Endometrium (tissue), 2 donors: ENCODE measurements around the gene FMN2.
A peak's percentile ranks its signal among the peaks of the same experiment; 100 is the strongest.

Experiments
- FAIRE-seq: peaks from 2 replicates; lab custom pipeline; 2012; peaks lifted over from hg19 to GRCh38; lab: Jason Lieb, UNC
- donor health status: control.
- donor health status: control.

The FMN2 gene

GRCh38 chr1:240496941-240497340 lies 405.3 kb downstream of the FMN2 start:
- FAIRE-seq: no peak

DNA sequence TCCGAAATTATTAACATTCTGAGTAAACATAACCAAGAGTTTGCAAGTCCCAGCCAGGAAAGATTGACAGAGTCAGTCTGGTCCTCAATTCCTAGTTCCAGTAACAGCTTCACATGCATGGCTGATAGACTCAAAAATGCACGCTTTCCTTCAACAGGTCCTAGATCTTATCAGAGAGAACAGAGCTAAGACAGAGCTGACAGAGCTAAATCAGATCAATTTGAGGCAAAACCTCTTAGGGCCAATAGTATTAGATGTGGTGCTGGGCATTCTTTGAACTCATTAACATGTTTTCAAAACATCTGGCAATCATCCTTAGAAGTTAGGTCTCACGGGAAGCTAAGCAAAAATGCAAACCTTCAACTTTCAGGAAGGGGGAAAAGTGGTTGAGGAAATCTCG lies 406.2 kb downstream of the FMN2 start:
- FAIRE-seq: no peak

- FAIRE-seq: no peak
Measured at GRCh38 chr1:240498335-240498734, 406.7 kb downstream of the FMN2 start.

DNA sequence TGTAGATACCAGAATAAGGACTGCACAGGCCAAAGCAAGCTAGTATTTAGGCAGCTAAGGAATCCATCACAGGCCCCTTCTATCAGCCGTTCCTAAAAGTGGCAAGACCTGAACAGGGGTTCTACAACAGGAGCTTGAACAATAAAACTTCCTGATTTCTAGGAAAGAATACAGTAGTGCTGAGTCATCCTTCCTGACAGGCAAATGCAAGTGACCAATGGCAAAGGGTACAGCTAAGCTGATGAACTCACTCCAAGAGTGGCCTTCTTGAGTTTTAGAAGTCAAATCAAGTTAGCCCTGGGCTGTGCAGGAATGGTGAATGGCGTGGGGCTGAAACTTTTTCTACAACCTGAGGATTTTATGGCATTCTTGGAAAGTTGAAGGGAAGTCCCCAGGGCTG lies 407.3 kb downstream of the FMN2 start:
- no peak for FAIRE-seq

- FAIRE-seq: no peak
Measured at GRCh38 chr1:240500647-240501046, 409.0 kb downstream of the FMN2 start.

DNA sequence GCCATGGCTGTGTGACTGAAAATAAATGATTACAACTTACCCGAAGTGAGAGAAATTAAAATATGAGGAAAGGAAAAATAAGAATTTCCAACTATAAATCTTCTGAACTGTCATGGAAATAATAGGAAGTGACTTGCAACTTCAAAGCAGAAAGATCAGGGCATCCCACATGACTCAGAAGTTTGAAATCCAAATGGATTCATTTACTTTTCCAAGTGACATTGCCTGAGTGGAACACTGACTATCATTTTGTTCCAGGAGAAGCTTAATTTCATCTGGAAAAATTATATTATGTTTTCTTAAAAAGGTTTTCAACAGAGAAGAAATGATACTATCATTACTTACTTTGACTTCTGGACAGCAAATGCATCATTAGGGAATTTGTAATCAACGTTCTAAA lies 409.4 kb downstream of the FMN2 start:
- FAIRE-seq: no peak

DNA sequence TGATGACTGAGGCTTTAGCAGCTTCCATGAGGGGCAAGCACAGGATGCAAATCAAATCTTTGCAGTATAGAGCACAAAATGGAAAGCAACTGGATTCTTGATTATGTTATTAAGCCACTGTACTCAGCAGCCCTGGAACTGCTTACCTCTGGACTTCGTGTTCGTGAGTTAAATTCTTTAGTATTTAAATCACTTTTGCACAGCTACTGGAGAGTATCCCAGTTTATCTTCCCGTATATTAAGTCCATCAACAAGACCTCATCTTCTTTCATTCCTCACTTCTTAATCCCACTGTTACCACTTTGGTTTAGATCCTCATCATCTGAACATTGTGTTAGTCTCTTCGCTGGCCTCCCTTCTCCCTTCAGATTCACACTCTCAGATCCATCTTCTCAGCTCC lies 411.4 kb downstream of the FMN2 start:
- FAIRE-seq: no peak

GRCh38 chr1:240503558-240503957 lies 411.9 kb downstream of the FMN2 start:
- FAIRE-seq: no peak

GRCh38 chr1:240506176-240506575 lies 414.5 kb downstream of the FMN2 start:
- FAIRE-seq: no peak

- FAIRE-seq: peak; percentile 97
Measured at GRCh38 chr1:240508201-240508600, 416.5 kb downstream of the FMN2 start.

GRCh38 chr1:240508950-240509349 lies 417.3 kb downstream of the FMN2 start:
- FAIRE-seq: peak; percentile 84

DNA sequence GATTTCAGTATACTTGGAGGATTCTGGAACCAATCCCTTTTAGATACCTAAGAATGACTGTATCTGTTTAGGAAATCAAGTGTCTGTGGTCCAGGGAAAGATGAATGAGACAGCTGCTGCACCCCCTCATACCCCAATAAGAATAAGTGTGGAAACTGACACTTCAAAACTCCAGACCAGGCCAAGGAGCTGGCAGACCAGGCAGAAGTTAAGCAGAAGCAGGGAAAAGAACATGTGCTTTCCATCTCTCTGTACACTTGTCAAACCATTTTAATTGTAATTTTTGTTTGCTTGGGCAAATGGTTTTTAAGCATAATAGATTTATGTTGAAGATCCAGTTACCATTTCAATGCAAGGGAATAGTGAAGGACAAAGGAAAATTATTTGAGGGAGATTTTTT lies 420.1 kb downstream of the FMN2 start:
- no peak for FAIRE-seq

DNA sequence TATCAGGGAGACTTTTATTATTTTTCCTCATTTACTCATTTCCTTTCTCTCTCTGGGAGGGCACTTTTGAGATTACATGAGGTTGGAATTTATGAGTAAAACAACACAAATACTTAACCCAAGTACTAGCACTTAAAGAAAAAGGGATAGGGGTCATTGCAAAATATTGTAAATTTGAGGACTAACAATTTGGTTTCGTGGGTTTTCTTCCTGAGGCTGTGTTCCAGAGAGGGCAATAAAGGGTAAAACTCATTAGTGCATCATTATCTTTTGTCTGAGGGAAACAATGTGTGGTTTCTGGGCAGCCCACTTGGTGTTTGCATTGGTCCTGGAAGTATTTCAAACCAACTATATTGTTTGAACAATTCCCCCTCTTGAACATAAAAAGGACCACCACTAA lies 423.8 kb downstream of the FMN2 start:
- peak; percentile 33 for FAIRE-seq

GRCh38 chr1:240516069-240516468 lies 424.4 kb downstream of the FMN2 start:
- FAIRE-seq: no peak

DNA sequence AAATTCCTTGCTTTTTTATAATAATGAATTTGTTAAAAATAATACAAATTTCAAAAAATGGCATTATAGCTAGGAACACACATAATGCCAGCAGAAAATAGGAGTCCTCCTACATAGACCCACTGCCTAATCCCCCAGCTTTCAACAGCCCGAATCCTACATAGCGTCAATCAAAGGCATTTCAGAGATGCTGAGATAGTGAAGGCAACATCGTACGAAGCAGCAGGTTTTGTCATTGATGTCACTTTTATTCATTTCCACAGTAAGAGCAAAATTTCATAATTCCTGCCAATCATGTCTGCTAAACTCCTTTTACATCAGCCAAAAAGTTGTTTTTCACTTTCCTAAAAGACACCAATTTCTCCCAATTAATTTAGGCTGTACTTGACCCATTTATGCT lies 426.2 kb downstream of the FMN2 start:
- FAIRE-seq: no peak

- FAIRE-seq: no peak
Measured at GRCh38 chr1:240522122-240522822, 430.6 kb downstream of the FMN2 start.

DNA sequence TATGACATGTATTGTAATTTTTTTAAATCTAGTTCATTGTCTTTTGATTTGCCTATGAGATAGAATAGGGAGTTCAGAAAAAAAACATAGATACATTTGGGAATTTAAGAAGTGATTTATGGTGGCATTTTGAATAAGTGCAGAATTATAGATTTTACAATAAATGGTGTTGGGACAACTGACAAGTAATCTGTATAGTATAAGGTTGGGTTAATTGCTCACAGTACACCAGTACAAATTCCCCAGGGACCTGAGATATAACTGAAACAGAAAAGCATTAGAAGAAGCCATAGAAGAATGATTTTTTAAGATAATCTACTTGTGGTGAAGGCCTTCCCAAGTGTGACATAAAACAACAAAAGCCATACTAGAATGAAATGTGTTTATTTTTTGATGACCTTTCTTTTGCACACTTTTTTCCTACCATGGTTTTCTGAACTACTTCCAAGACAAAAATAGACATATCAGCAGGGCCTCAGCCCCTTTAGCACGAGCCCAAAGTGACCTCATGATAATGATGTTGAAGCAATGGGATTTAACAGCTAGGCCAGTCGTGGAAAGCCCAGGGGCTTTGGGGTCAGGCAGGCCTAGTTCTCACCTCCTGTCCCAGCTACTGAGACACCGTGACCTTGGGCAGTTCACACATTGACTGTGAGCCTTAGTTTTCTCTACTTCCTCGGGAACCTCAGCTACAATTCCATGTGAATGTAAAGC lies 432.8 kb downstream of the FMN2 start:
- FAIRE-seq: no peak
